Measurements from ENCODE around the gene PLTP.

DNA sequence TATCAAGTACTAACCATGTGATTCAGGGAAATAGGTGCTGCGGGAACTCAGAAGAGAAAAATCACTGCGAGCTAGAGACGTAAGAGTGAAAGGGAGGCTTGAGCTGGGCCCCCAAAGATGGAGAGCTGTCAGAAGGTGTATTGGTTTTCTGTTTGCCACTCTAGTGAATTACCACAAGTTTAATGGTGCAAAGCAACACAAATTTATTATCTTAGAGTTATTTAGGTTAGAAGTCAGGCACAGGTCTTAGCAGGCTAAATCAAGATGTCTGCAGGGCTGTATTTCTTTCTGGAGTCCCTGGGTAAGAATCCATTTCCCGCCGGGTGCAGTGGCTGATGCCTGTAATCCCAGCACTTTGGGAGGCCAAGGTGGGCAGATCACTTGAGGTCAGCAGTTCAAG, 52.0 kb downstream of the PLTP start:
- TF ChIP-seq ARNT2 (CRISPR knock-in tag; IDR thresholded peaks at IDR 0.05; ENCODE audit: low read depth) = no peak
- no peak for TF ChIP-seq NR3C1 (CRISPR knock-in tag; IDR thresholded peaks at IDR 0.05)
- TF ChIP-seq SMARCC2 (IDR thresholded peaks at IDR 0.05) = no peak
- TF ChIP-seq POLR2A (IDR thresholded peaks at IDR 0.05; ENCODE audit: insufficient read depth in 1 of 2, low read depth in 2 of 2, low read length in 2 of 2) = no peak
- TF ChIP-seq, protein P1, sequence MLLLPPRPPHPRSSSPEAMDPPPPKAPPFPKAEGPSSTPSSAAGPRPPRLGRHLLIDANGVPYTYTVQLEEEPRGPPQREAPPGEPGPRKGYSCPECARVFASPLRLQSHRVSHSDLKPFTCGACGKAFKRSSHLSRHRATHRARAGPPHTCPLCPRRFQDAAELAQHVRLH (CRISPR knock-in tag; IDR thresholded peaks at IDR 0.05; ENCODE audit: borderline replicate concordance, low read depth) = no peak
- TF ChIP-seq EZH2 (conservative IDR thresholded peaks at IDR 0.05; ENCODE audit: low read depth, low read length) = no peak

Data from HepG2 (cell line).